ENCODE results near the gene PLXNA4.

DNA sequence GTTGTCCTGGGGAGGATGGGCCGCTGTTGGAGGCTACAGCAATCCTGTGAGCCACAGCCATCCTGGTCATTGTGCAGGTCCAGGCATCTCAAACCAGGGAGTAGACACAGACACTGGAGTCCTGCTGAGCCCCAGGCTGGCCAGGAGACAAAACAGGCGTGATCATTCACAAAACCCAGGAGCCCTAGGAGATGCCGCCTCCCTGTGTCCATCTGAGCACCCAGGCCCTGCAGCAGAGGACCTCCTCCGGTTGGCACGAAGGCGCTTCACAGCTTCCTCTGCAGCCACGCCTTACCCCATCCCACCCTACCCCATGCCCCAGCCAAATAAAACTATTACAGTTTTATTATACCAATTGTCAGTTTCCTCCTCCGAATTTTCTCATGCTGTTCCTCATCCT, 183.6 kb downstream of the PLXNA4 start:
- TF ChIP-seq, protein P1, sequence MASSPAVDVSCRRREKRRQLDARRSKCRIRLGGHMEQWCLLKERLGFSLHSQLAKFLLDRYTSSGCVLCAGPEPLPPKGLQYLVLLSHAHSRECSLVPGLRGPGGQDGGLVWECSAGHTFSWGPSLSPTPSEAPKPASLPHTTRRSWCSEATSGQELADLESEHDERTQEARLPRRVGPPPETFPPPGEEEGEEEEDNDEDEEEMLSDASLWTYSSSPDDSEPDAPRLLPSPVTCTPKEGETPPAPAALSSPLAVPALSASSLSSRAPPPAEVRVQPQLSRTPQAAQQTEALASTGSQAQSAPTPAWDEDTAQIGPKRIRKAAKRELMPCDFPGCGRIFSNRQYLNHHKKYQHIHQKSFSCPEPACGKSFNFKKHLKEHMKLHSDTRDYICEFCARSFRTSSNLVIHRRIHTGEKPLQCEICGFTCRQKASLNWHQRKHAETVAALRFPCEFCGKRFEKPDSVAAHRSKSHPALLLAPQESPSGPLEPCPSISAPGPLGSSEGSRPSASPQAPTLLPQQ (tag by site-specific recombination; IDR thresholded peaks at IDR 0.05) = no peak
- TF ChIP-seq, protein P2, sequence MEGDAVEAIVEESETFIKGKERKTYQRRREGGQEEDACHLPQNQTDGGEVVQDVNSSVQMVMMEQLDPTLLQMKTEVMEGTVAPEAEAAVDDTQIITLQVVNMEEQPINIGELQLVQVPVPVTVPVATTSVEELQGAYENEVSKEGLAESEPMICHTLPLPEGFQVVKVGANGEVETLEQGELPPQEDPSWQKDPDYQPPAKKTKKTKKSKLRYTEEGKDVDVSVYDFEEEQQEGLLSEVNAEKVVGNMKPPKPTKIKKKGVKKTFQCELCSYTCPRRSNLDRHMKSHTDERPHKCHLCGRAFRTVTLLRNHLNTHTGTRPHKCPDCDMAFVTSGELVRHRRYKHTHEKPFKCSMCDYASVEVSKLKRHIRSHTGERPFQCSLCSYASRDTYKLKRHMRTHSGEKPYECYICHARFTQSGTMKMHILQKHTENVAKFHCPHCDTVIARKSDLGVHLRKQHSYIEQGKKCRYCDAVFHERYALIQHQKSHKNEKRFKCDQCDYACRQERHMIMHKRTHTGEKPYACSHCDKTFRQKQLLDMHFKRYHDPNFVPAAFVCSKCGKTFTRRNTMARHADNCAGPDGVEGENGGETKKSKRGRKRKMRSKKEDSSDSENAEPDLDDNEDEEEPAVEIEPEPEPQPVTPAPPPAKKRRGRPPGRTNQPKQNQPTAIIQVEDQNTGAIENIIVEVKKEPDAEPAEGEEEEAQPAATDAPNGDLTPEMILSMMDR (tag by site-specific recombination; IDR thresholded peaks at IDR 0.05) = no peak
- no peak for TF ChIP-seq ZNF140 (tag by site-specific recombination; IDR thresholded peaks at IDR 0.05)
- TF ChIP-seq BCL11A (tag by site-specific recombination; IDR thresholded peaks at IDR 0.05; ENCODE audit: low read depth) = no peak

Data from HEK293 (cell line).